NCI-H226 (cell line): ENCODE measurements around the gene OR6A2.

Experiments
- DNase-seq: peaks from one replicate; pipeline ENCODE4 v3.0.0-alpha.2; 2015

Gene OR6A2

DNA sequence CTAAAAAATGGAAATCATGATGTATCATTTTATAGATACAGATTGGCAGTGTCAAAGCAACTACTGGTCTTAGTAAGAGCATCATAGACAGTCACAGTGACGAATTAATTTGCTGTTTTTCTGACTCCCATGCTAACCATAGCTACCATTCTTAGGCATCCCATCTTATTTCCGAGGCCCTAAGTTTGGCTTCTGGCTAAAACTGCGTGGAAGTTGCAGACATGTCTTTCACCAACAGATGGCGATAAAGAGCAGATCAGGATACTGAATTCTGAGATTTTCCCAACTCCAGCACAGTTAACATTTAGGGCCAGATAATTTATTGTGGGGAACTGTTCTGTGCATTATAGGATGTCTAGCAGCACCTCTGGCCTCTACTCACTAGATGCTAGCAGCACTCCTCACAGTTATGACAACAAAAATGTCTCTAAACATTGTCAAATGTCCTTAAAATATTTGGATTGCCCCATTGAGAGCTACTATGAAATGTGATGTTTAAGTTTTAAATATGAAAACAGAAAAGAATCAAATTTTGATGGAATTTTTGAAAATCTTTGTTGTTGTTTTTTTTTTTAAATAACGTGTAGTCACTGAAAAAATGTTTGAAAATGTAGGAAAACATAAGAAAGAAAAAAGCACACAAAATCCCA lies 44.1 kb downstream of the OR6A2 start:
- DNase-seq: no peak

GRCh38 chr11:6747097-6747668 lies 52.3 kb downstream of the OR6A2 start:
- no peak for DNase-seq

DNA sequence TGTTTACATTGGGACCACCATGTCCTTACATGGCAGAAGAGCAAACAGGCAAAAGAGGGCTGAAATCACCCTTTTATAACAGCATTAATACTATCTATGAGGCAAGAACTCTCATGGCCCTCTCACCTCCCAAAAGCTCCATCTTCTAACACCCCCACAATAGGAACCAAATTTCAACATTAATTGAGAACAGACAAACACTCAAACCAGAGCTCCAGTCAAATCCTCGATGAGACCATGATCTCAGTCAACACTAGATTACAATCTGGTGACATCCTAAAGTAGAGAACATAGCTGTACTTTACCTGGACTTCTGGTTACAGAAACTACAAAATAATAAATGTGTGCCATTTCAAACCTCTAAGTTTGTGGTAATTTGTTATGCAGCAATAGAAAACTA lies 52.9 kb downstream of the OR6A2 start:
- no peak for DNase-seq

GRCh38 chr11:6746086-6746618 lies 53.3 kb downstream of the OR6A2 start:
- no peak for DNase-seq

DNA sequence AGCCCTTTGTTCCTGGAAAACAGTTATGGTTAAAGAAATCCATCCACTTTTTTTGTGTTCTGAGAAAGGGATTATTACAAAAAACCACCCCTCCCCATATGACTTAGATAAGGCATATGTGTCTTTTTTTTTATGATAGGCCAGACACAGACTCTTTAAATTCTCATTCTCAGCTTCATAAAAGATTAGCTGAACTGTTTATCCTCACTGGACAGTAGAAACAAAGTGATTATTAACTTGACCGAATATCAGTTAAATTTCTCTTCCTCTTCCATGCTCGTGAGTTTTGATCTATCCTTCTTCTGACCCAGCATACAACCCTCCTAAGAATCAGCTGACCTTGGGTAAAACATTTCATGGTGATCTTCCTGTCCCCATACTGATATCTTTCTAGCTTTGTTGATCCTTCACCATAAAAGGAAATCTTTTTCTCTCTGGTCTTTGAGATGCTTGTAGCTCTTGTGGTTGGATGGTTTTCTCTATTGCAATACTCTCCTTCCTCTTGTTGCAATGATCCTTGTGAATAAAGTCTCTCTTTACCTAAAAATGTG lies 53.9 kb downstream of the OR6A2 start:
- no peak for DNase-seq

GRCh38 chr11:6745018-6745417 lies 54.5 kb downstream of the OR6A2 start:
- DNase-seq: no peak

DNA sequence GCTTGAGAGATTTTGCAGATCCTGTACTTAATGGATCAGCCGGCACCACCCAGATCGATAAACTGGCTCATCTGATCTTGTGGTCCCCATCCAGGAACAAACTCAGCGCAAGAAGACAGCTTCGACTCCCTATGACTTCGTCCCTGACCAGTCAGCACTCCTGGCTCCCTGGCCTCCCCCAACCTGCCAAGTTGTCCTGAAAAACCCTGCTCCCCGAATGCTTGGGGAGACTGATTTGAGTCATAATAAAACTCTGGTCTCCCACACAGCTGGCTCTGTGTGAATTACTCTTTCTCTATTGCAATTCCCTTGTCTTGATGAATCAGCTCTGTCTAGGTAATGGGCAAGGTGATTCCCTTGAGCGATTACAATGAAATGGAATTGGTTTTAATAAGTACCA lies 57.2 kb downstream of the OR6A2 start:
- no peak for DNase-seq
